Type B pancreatic cell (in vitro differentiated cells): ENCODE results near the gene SARS1. TPM values are rescaled to one million over a fixed set of nuclear protein-coding genes. Genes with fewer than 3 reads are reported as not detected.

Experiments
- DNase-seq: peaks from one replicate; pipeline ENCODE4 v3.0.0; 2021; ENCODE audit warnings: mixed read lengths; ENCODE audit not compliant: unreplicated experiment; ENCODE audit errors: extremely low spot score
- H3K27ac Mint-ChIP-seq: 2 replicates; pipeline ENCODE4 v1.8.0; 2021; ENCODE audit warnings: mild to moderate bottlenecking, mixed read lengths
- H3K27me3 Mint-ChIP-seq: 2 replicates; pipeline ENCODE4 v1.8.0; 2021; ENCODE audit warnings: mixed read lengths
- H3K36me3 Mint-ChIP-seq: 2 replicates; pipeline ENCODE4 v1.8.0; 2021; ENCODE audit warnings: mixed read lengths
- H3K4me1 Mint-ChIP-seq: one replicate; pipeline ENCODE4 v1.8.0; 2021; ENCODE audit warnings: mixed read lengths; ENCODE audit not compliant: unreplicated experiment
- H3K4me3 Mint-ChIP-seq: 2 replicates; pipeline ENCODE4 v1.8.0; 2021; ENCODE audit warnings: mild to moderate bottlenecking, mixed read lengths
- H3K9me3 Mint-ChIP-seq: 2 replicates; pipeline ENCODE4 v1.8.0; 2021; ENCODE audit warnings: mixed read lengths
- CTCF ChIP-seq: fragments of 200-600 bp; sonication (generic); conservative IDR thresholded peaks from 2 replicates; pipeline ENCODE4 v1.5.0; 2021; ENCODE audit warnings: antibody characterized with exemption, mild to moderate bottlenecking
- total RNA-seq: library from RNA; stranded (reverse); gene quantifications from 2 replicates; pipeline ENCODE4 v1.2.1, GENCODE V29; 2021; ENCODE audit warnings: low replicate concordance

SARS1 gene
- total RNA-seq, 1 donor from 2014 or later: 136 TPM

GRCh38 chr1:109188781-109189180 lies 24.9 kb upstream of the SARS1 start:
- Mint-ChIP-seq H3K4me1 (peaks cover 6% of the 10 kb centered on the region), H3K36me3 (no peaks in the 10 kb centered on the region), H3K4me3 (no peak overlapping the region), H3K9me3 (no peaks in the 10 kb centered on the region), H3K27ac (no peak overlapping the region), H3K27me3 (no peaks in the 10 kb centered on the region)
- no peak for DNase-seq
- no peak for TF ChIP-seq CTCF

- H3K4me3 Mint-ChIP-seq: no peak overlapping the region
- no peak overlapping the region for H3K27ac Mint-ChIP-seq
- no peak for TF ChIP-seq CTCF
Observed at GRCh38 chr1:109190189-109190588, 23.5 kb upstream of the SARS1 start.

GRCh38 chr1:109191377-109191776 lies 22.3 kb upstream of the SARS1 start:
- H3K4me1 Mint-ChIP-seq: peaks cover 6% of the 10 kb centered on the region
- H3K4me3 Mint-ChIP-seq: no peak overlapping the region
- H3K27me3 Mint-ChIP-seq: no peaks in the 10 kb centered on the region
- H3K36me3 Mint-ChIP-seq: no peaks in the 10 kb centered on the region
- DNase-seq: no peak
- H3K9me3 Mint-ChIP-seq: no peaks in the 10 kb centered on the region
- peak; percentile 53 for TF ChIP-seq CTCF
- H3K27ac Mint-ChIP-seq: no peak overlapping the region

More at GRCh38 chr1:109190189-109190588, 23.5 kb upstream of the SARS1 start:
- no peak for DNase-seq
- Mint-ChIP-seq H3K4me1 (peaks cover 6% of the 10 kb centered on the region), H3K9me3 (no peaks in the 10 kb centered on the region), H3K36me3 (no peaks in the 10 kb centered on the region), H3K27me3 (no peaks in the 10 kb centered on the region)

GRCh38 chr1:109191891-109192290 lies 21.8 kb upstream of the SARS1 start:
- Mint-ChIP-seq H3K36me3 (no peaks in the 10 kb centered on the region), H3K27ac (peak overlapping the region; percentile 57), H3K4me3 (no peak overlapping the region), H3K27me3 (no peaks in the 10 kb centered on the region), H3K9me3 (no peaks in the 10 kb centered on the region), H3K4me1 (peaks cover 6% of the 10 kb centered on the region)
- TF ChIP-seq CTCF: no peak
- DNase-seq: no peak

GRCh38 chr1:109192433-109192832 lies 21.3 kb upstream of the SARS1 start:
- no peak for TF ChIP-seq CTCF
- H3K9me3 Mint-ChIP-seq: no peaks in the 10 kb centered on the region
- no peaks in the 10 kb centered on the region for H3K36me3 Mint-ChIP-seq
- no peak for DNase-seq
- no peaks in the 10 kb centered on the region for H3K27me3 Mint-ChIP-seq
- peak overlapping the region; percentile 57 for H3K27ac Mint-ChIP-seq
- peaks cover 9% of the 10 kb centered on the region for H3K4me1 Mint-ChIP-seq
- no peak overlapping the region for H3K4me3 Mint-ChIP-seq
